SK-N-SH (cell line): ENCODE measurements around the gene OLFM1.

Source experiments
- EP300 ChIP-seq, 2 experiments: IDR thresholded peaks; 2 replicates each; pipeline versions ENCODE4 v1.4.0 to v1.6.1; 2012; ENCODE audit warnings: borderline replicate concordance in 1 of 2, low read depth in 1 of 2, low read length in 1 of 2
- POLR2AphosphoS5 ChIP-seq: IDR thresholded peaks from 2 replicates; pipeline ENCODE4 v1.6.1; 2012; ENCODE audit warnings: low read depth, low read length
- RFX5 ChIP-seq: IDR thresholded peaks from 2 replicates; pipeline ENCODE4 v1.6.1; 2012; ENCODE audit warnings: mild to moderate bottlenecking, improper control_type of control experiment, low read length
- TAF1 ChIP-seq: IDR thresholded peaks from 2 replicates; pipeline ENCODE4 v1.6.1; 2012; ENCODE audit warnings: low read depth, mild to moderate bottlenecking, low read length, moderate library complexity, borderline replicate concordance
- TF ChIP-seq, protein P1 (sequence below): fragments of 200-600 bp; sonication (generic); IDR thresholded peaks from 2 replicates; pipeline ENCODE4 v1.6.1; 2017; ENCODE audit warnings: antibody characterized with exemption, mild to moderate bottlenecking, moderate library complexity
- TF ChIP-seq, protein P2 (sequence below): IDR thresholded peaks from 2 replicates; pipeline ENCODE4 v1.6.1; 2012; ENCODE audit warnings: mild to moderate bottlenecking, low read depth, low read length, moderate library complexity

DNA sequence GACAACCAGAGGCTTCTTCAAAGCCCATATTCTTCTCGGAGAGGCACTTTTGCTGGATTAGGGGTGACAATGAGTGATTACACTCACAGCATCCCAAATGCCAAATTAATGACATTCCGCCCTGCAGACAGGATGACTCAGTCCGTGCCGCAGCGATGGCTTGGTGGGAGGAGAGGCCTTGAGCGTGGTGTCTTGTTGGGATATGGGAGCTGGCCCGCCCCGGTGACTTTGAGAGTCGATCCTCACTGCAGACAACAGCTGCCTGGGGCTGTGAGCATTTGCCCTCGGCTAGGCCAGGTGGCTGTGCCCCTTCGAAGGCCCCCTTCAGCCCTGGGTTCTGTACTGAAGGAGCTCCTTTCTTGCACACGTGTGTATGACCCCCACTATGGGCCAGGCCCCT is 29.8 kb downstream of the OLFM1 start:
- TF ChIP-seq POLR2AphosphoS5 (no peak), TAF1 (no peak), EP300 (IDR thresholded peaks at IDR 0.05; ENCODE audit: borderline replicate concordance in 1 of 2, low read depth in 1 of 2, low read length in 1 of 2) (no peak), RFX5 (no peak)
- TF ChIP-seq, protein P1, sequence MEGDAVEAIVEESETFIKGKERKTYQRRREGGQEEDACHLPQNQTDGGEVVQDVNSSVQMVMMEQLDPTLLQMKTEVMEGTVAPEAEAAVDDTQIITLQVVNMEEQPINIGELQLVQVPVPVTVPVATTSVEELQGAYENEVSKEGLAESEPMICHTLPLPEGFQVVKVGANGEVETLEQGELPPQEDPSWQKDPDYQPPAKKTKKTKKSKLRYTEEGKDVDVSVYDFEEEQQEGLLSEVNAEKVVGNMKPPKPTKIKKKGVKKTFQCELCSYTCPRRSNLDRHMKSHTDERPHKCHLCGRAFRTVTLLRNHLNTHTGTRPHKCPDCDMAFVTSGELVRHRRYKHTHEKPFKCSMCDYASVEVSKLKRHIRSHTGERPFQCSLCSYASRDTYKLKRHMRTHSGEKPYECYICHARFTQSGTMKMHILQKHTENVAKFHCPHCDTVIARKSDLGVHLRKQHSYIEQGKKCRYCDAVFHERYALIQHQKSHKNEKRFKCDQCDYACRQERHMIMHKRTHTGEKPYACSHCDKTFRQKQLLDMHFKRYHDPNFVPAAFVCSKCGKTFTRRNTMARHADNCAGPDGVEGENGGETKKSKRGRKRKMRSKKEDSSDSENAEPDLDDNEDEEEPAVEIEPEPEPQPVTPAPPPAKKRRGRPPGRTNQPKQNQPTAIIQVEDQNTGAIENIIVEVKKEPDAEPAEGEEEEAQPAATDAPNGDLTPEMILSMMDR: no peak
- TF ChIP-seq, protein P2, sequence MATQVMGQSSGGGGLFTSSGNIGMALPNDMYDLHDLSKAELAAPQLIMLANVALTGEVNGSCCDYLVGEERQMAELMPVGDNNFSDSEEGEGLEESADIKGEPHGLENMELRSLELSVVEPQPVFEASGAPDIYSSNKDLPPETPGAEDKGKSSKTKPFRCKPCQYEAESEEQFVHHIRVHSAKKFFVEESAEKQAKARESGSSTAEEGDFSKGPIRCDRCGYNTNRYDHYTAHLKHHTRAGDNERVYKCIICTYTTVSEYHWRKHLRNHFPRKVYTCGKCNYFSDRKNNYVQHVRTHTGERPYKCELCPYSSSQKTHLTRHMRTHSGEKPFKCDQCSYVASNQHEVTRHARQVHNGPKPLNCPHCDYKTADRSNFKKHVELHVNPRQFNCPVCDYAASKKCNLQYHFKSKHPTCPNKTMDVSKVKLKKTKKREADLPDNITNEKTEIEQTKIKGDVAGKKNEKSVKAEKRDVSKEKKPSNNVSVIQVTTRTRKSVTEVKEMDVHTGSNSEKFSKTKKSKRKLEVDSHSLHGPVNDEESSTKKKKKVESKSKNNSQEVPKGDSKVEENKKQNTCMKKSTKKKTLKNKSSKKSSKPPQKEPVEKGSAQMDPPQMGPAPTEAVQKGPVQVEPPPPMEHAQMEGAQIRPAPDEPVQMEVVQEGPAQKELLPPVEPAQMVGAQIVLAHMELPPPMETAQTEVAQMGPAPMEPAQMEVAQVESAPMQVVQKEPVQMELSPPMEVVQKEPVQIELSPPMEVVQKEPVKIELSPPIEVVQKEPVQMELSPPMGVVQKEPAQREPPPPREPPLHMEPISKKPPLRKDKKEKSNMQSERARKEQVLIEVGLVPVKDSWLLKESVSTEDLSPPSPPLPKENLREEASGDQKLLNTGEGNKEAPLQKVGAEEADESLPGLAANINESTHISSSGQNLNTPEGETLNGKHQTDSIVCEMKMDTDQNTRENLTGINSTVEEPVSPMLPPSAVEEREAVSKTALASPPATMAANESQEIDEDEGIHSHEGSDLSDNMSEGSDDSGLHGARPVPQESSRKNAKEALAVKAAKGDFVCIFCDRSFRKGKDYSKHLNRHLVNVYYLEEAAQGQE: no peak
